MM.1S (cell line): ENCODE results near the gene SLC18A3.

Experiments
- DNase-seq: peaks from one replicate; pipeline ENCODE4 v3.0.0-alpha.2; 2015
- H2AFZ ChIP-seq: fragments of 300-600 bp; sonication (generic); 2 replicates; pipeline ENCODE4 v1.6.0; 2016; ENCODE audit warnings: antibody characterized with exemption, low read length
- H3F3A ChIP-seq: fragments of 300-600 bp; sonication (generic); 2 replicates; pipeline ENCODE4 v1.6.1; 2016; ENCODE audit warnings: mild to moderate bottlenecking, antibody characterized with exemption, low read length, moderate library complexity, mixed read lengths; ENCODE audit not compliant: insufficient read depth
- H3K27ac ChIP-seq: fragments of 300-600 bp; sonication (generic); 2 replicates; pipeline ENCODE4 v1.5.1; 2016; ENCODE audit warnings: mild to moderate bottlenecking, low read length
- H3K27me3 ChIP-seq: fragments of 300-600 bp; sonication (generic); replicated peaks from 2 replicates; pipeline ENCODE4 v1.6.0; 2016; ENCODE audit warnings: low read length; ENCODE audit not compliant: insufficient read depth
- H3K36me3 ChIP-seq: fragments of 300-600 bp; sonication (generic); replicated peaks from 2 replicates; pipeline ENCODE4 v1.6.1; 2016; ENCODE audit warnings: mild to moderate bottlenecking, low read length, mixed read lengths; ENCODE audit not compliant: insufficient read depth
- H3K4me1 ChIP-seq: fragments of 300-600 bp; sonication (generic); 2 replicates; pipeline ENCODE4 v1.6.1; 2016; ENCODE audit warnings: low read length, mixed read lengths
- H3K4me2 ChIP-seq: fragments of 300-600 bp; sonication (generic); 2 replicates; pipeline ENCODE4 v1.6.0; 2016; ENCODE audit warnings: low read depth, low read length
- H3K4me3 ChIP-seq: fragments of 300-600 bp; sonication (generic); 2 replicates; pipeline ENCODE4 v1.5.1; 2016; ENCODE audit warnings: low read length, mixed read lengths
- H3K79me2 ChIP-seq: fragments of 300-600 bp; sonication (generic); 2 replicates; pipeline ENCODE4 v1.6.1; 2016; ENCODE audit warnings: mixed run types, low read length, mixed read lengths
- H3K9ac ChIP-seq: fragments of 300-600 bp; sonication (generic); 2 replicates; pipeline ENCODE4 v1.6.1; 2016; ENCODE audit warnings: low read length, mixed read lengths
- H3K9me2 ChIP-seq: fragments of 300-600 bp; sonication (generic); replicated peaks from 2 replicates; pipeline ENCODE4 v1.6.1; 2016; ENCODE audit warnings: mild to moderate bottlenecking, low read length, mixed read lengths; ENCODE audit not compliant: insufficient read depth
- H3K9me3 ChIP-seq: fragments of 300-600 bp; sonication (generic); replicated peaks from 2 replicates; pipeline ENCODE4 v1.6.1; 2016; ENCODE audit warnings: mild to moderate bottlenecking, low read length, mixed read lengths; ENCODE audit not compliant: insufficient read depth
- H4K20me1 ChIP-seq: fragments of 300-600 bp; sonication (generic); 2 replicates; pipeline ENCODE4 v1.6.1; 2016; ENCODE audit warnings: mild to moderate bottlenecking, low read length, moderate library complexity, mixed read lengths; ENCODE audit not compliant: insufficient read depth
- CTCF ChIP-seq: fragments of 300-600 bp; sonication (generic); IDR thresholded peaks from 2 replicates; pipeline ENCODE4 v1.5.1; 2016; ENCODE audit warnings: antibody characterized with exemption, low read length, mixed read lengths
- EZH2 ChIP-seq: fragments of 300-600 bp; sonication (generic); optimal IDR thresholded peaks from 2 replicates; pipeline ENCODE3; 2017; ENCODE audit warnings: low read depth, mild to moderate bottlenecking, antibody characterized with exemption, low read length, mixed read lengths
- EZH2phosphoT487 ChIP-seq: fragments of 300-600 bp; sonication (generic); IDR thresholded peaks from 2 replicates; pipeline ENCODE4 v1.6.1; 2018; ENCODE audit warnings: antibody characterized with exemption, low read length

The SLC18A3 gene

GRCh38 chr10:49645417-49645816 lies 35.3 kb downstream of the SLC18A3 start:
- H3K36me3 ChIP-seq, result no peaks in the 10 kb centered on the region
- H3K4me3 ChIP-seq, result no peak overlapping the region
- H3K27ac ChIP-seq, result no peak overlapping the region
- DNase-seq, result no peak
- H3K9me2 ChIP-seq, result no peaks in the 10 kb centered on the region
- no peaks in the 10 kb centered on the region for H3K79me2 ChIP-seq
- H2AFZ ChIP-seq, result no peak overlapping the region
- no peaks in the 10 kb centered on the region for H3K9me3 ChIP-seq
- no peaks in the 10 kb centered on the region for H3K4me1 ChIP-seq
- H3F3A ChIP-seq, result no peaks in the 10 kb centered on the region
- H3K27me3 ChIP-seq, result no peaks in the 10 kb centered on the region
- TF ChIP-seq EZH2 (no peak), EZH2phosphoT487 (no peak), CTCF (no peak)
- H3K9ac ChIP-seq, result no peak overlapping the region
- H3K4me2 ChIP-seq, result no peak overlapping the region
- H4K20me1 ChIP-seq, result no peaks in the 10 kb centered on the region

GRCh38 chr10:49645871-49646870 lies 36.1 kb downstream of the SLC18A3 start:
- Histone ChIP-seq H3K9me3 (no peaks in the 10 kb centered on the region), H2AFZ (no peak overlapping the region), H3K9ac (no peak overlapping the region), H3K79me2 (no peaks in the 10 kb centered on the region), H3K9me2 (no peaks in the 10 kb centered on the region), H3K27ac (no peak overlapping the region), H3F3A (no peaks in the 10 kb centered on the region), H3K36me3 (no peaks in the 10 kb centered on the region), H3K4me1 (no peaks in the 10 kb centered on the region), H3K27me3 (no peaks in the 10 kb centered on the region), H4K20me1 (no peaks in the 10 kb centered on the region), H3K4me2 (no peak overlapping the region), H3K4me3 (no peak overlapping the region)
- TF ChIP-seq EZH2phosphoT487 (no peak), CTCF (no peak), EZH2 (no peak)
- DNase-seq, result no peak

GRCh38 chr10:49647554-49647953 lies 37.4 kb downstream of the SLC18A3 start:
- H3K9ac ChIP-seq, result no peak overlapping the region
- H2AFZ ChIP-seq, result no peak overlapping the region
- no peaks in the 10 kb centered on the region for H3F3A ChIP-seq
- DNase-seq, result no peak
- no peaks in the 10 kb centered on the region for H3K27me3 ChIP-seq
- no peak for TF ChIP-seq CTCF
- H3K27ac ChIP-seq, result no peak overlapping the region
- H3K4me1 ChIP-seq, result no peaks in the 10 kb centered on the region
- no peaks in the 10 kb centered on the region for H3K79me2 ChIP-seq
- no peaks in the 10 kb centered on the region for H3K9me3 ChIP-seq
- no peaks in the 10 kb centered on the region for H3K9me2 ChIP-seq
- no peaks in the 10 kb centered on the region for H3K36me3 ChIP-seq
- no peak overlapping the region for H3K4me3 ChIP-seq
- no peaks in the 10 kb centered on the region for H4K20me1 ChIP-seq
- no peak overlapping the region for H3K4me2 ChIP-seq
